A673 (cell line): ENCODE data around the gene NEK1.

Source experiments
- EZH2 ChIP-seq: fragments of 200-600 bp; sonication (generic); IDR thresholded peaks from 2 replicates; pipeline ENCODE4 v1.6.1; 2017; ENCODE audit warnings: borderline replicate concordance, low read depth, mild to moderate bottlenecking, mixed read lengths, antibody characterized with exemption, low read length; ENCODE audit not compliant: poor library complexity, severe bottlenecking
- TF ChIP-seq, protein P1 (sequence below): fragments of 300-800, 200-600 bp; sonication (generic); conservative IDR thresholded peaks from 2 replicates; pipeline ENCODE4 v1.5.1; 2017; ENCODE audit warnings: low read depth, mild to moderate bottlenecking, antibody characterized with exemption, low read length, moderate library complexity, mixed read lengths

DNA sequence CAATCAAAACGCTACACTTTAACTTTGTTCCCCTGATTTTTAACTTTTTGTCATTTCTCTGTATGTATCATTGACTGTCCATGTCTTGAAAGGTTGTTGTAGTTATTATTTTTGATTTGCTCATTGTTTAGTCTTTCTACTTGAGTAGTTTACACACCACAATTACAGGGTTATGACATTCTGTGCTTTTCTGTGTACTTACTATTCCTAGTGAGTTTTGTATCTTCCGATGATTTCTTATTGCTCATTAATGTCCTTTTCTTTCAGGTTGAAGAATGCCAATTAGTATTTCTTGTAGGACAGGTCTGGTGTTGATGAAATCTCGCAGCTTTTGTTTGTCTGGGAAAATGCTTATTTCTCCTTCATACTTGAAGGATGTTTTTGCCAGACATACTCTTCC is 252.4 kb downstream of the NEK1 start:
- no peak for TF ChIP-seq EZH2
- TF ChIP-seq, protein P1, sequence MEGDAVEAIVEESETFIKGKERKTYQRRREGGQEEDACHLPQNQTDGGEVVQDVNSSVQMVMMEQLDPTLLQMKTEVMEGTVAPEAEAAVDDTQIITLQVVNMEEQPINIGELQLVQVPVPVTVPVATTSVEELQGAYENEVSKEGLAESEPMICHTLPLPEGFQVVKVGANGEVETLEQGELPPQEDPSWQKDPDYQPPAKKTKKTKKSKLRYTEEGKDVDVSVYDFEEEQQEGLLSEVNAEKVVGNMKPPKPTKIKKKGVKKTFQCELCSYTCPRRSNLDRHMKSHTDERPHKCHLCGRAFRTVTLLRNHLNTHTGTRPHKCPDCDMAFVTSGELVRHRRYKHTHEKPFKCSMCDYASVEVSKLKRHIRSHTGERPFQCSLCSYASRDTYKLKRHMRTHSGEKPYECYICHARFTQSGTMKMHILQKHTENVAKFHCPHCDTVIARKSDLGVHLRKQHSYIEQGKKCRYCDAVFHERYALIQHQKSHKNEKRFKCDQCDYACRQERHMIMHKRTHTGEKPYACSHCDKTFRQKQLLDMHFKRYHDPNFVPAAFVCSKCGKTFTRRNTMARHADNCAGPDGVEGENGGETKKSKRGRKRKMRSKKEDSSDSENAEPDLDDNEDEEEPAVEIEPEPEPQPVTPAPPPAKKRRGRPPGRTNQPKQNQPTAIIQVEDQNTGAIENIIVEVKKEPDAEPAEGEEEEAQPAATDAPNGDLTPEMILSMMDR: no peak
